H9 (cell line): Measurements from ENCODE around the gene EFCAB14. TPM values are rescaled to one million over a fixed set of nuclear protein-coding genes. Genes with fewer than 3 reads are reported as not detected.

Experiments
- DNase-seq: peaks from one replicate; pipeline ENCODE4 v3.0.0-alpha.2; 2017
- H2AFZ ChIP-seq: one replicate; pipeline ENCODE4 v1.6.1; 2013; ENCODE audit warnings: mild to moderate bottlenecking, low read length, control low read depth, moderate library complexity
- H2AK5ac ChIP-seq: 2 replicates; pipeline ENCODE4 v1.6.1; 2013; ENCODE audit warnings: low read length, control low read depth, mixed read lengths; ENCODE audit not compliant: insufficient read length
- H2BK120ac ChIP-seq: one replicate; pipeline ENCODE4 v1.6.1; 2013; ENCODE audit warnings: low read depth, mild to moderate bottlenecking, low read length, control low read depth, inconsistent platforms; ENCODE audit not compliant: poor library complexity, severe bottlenecking
- H2BK12ac ChIP-seq: 2 replicates; pipeline ENCODE4 v1.6.1; 2013; ENCODE audit warnings: low read length, control low read depth, mixed read lengths, low read depth; ENCODE audit not compliant: insufficient read length
- H2BK15ac ChIP-seq: 2 replicates; pipeline ENCODE4 v1.6.1; 2013; ENCODE audit warnings: low read depth, low read length, control low read depth
- H2BK20ac ChIP-seq: one replicate; pipeline ENCODE4 v1.6.1; 2013; ENCODE audit warnings: low read depth, mild to moderate bottlenecking, low read length, control low read depth, inconsistent platforms; ENCODE audit not compliant: poor library complexity, severe bottlenecking
- H2BK5ac ChIP-seq: 2 replicates; pipeline ENCODE4 v1.6.1; 2013; ENCODE audit warnings: low read length, control low read depth, mixed read lengths; ENCODE audit not compliant: insufficient read length
- H3K14ac ChIP-seq: 2 replicates; pipeline ENCODE4 v1.6.1; 2013; ENCODE audit warnings: low read length, control low read depth; ENCODE audit not compliant: insufficient read depth
- H3K18ac ChIP-seq: 2 replicates; pipeline ENCODE4 v1.6.1; 2013; ENCODE audit warnings: low read depth, mild to moderate bottlenecking, mixed read lengths, low read length, control low read depth; ENCODE audit not compliant: insufficient read length
- H3K23ac ChIP-seq: 2 replicates; pipeline ENCODE4 v1.6.1; 2013; ENCODE audit warnings: low read length, control low read depth, mixed read lengths, low read depth; ENCODE audit not compliant: insufficient read length
- H3K23me2 ChIP-seq: 2 replicates; pipeline ENCODE4 v1.6.1; 2013; ENCODE audit warnings: low read depth, mild to moderate bottlenecking, mixed read lengths, low read length, control low read depth; ENCODE audit not compliant: insufficient read length, poor library complexity, severe bottlenecking
- H3K27ac ChIP-seq: 2 replicates; pipeline ENCODE4 v1.5.1; 2013; ENCODE audit warnings: low read length, control low read depth, mixed read lengths, low read depth; ENCODE audit not compliant: insufficient read length
- H3K27me3 ChIP-seq: 2 replicates; pipeline ENCODE4 v1.6.1; 2013; ENCODE audit warnings: low read length, control low read depth, inconsistent platforms; ENCODE audit not compliant: insufficient read depth
- H3K4ac ChIP-seq: 2 replicates; pipeline ENCODE4 v1.6.1; 2013; ENCODE audit warnings: low read depth, mild to moderate bottlenecking, control low read depth, inconsistent platforms, low read length, moderate library complexity
- H3K4me1 ChIP-seq: 2 replicates; pipeline ENCODE4 v1.6.1; 2013; ENCODE audit warnings: low read length, control low read depth, inconsistent platforms; ENCODE audit not compliant: insufficient read depth
- H3K4me2 ChIP-seq: 2 replicates; pipeline ENCODE4 v1.6.1; 2013; ENCODE audit warnings: low read length, control low read depth, mixed read lengths; ENCODE audit not compliant: insufficient read length, insufficient read depth
- H3K56ac ChIP-seq: 2 replicates; pipeline ENCODE4 v1.6.1; 2013; ENCODE audit warnings: low read depth, mild to moderate bottlenecking, mixed read lengths, low read length, control low read depth; ENCODE audit not compliant: insufficient read length
- H3K79me1 ChIP-seq: 2 replicates; pipeline ENCODE4 v1.6.1; 2013; ENCODE audit warnings: low read depth, mild to moderate bottlenecking, moderate library complexity, low read length, control low read depth, inconsistent platforms; ENCODE audit not compliant: insufficient read depth, poor library complexity, severe bottlenecking
- H3K79me2 ChIP-seq: 2 replicates; pipeline ENCODE4 v1.6.1; 2013; ENCODE audit warnings: low read length, control low read depth, inconsistent platforms; ENCODE audit not compliant: insufficient read depth
- H3K9ac ChIP-seq: 2 replicates; pipeline ENCODE4 v1.6.1; 2013; ENCODE audit warnings: low read length, control low read depth, mixed read lengths; ENCODE audit not compliant: insufficient read length; ENCODE audit errors: extremely low read depth
- H3K9me3 ChIP-seq: one replicate; pipeline ENCODE4 v1.6.1; 2013; ENCODE audit warnings: low read depth, low read length, inconsistent platforms; ENCODE audit not compliant: control insufficient read depth
- H3T11ph ChIP-seq: one replicate; pipeline ENCODE4 v1.6.1; 2013; ENCODE audit warnings: mild to moderate bottlenecking, low read length, control low read depth, inconsistent platforms
- H4K20me1 ChIP-seq: one replicate; pipeline ENCODE4 v1.6.1; 2013; ENCODE audit not compliant: control insufficient read depth, insufficient read length, insufficient read depth
- H4K5ac ChIP-seq: 2 replicates; pipeline ENCODE4 v1.6.1; 2013; ENCODE audit warnings: low read depth, mild to moderate bottlenecking, mixed read lengths, low read length, control low read depth; ENCODE audit not compliant: insufficient read length
- H4K8ac ChIP-seq: replicated peaks from 2 replicates; pipeline ENCODE4 v1.6.1; 2013; ENCODE audit warnings: low read length, control low read depth, mixed read lengths, low read depth; ENCODE audit not compliant: insufficient read length
- H4K91ac ChIP-seq: 2 replicates; pipeline ENCODE4 v1.6.1; 2013; ENCODE audit warnings: low read depth, mild to moderate bottlenecking, moderate library complexity, mixed read lengths, low read length, control low read depth; ENCODE audit not compliant: insufficient read length
- H3K27ac Mint-ChIP-seq, 3 experiments: 2 replicates in 2 of 3; 3 replicates in 1 of 3; pipeline ENCODE4 v1.8.0; 2020 to 2021; ENCODE audit warnings: mixed read lengths in 3 of 3, mild to moderate bottlenecking in 1 of 3, moderate library complexity in 1 of 3
- H3K27me3 Mint-ChIP-seq: 2 replicates; pipeline ENCODE4 v1.8.0; 2021; ENCODE audit warnings: low read depth, mild to moderate bottlenecking, moderate library complexity, mixed read lengths
- H3K36me3 Mint-ChIP-seq, 3 experiments: 2 replicates in 2 of 3; 3 replicates in 1 of 3; pipeline ENCODE4 v1.8.0; 2020 to 2021; ENCODE audit warnings: low read depth in 3 of 3, mixed read lengths in 3 of 3; ENCODE audit not compliant: insufficient read depth in 1 of 3
- H3K4me1 Mint-ChIP-seq, 2 experiments: 2 replicates each; pipeline ENCODE4 v1.8.0; 2020; ENCODE audit warnings: mixed read lengths in 2 of 2
- H3K4me3 Mint-ChIP-seq, 2 experiments: 2 replicates in 1 of 2; 3 replicates in 1 of 2; pipeline ENCODE4 v1.8.0; 2020 to 2021; ENCODE audit warnings: mild to moderate bottlenecking in 2 of 2, mixed read lengths in 2 of 2, moderate library complexity in 1 of 2
- H3K9me3 Mint-ChIP-seq, 2 experiments: 2 replicates in 1 of 2; 3 replicates in 1 of 2; pipeline ENCODE4 v1.8.0; 2020; ENCODE audit warnings: mild to moderate bottlenecking in 2 of 2, mixed read lengths in 2 of 2, moderate library complexity in 1 of 2
- CTCF ChIP-seq: fragments of 200-600 bp; sonication (generic); conservative IDR thresholded peaks from 3 replicates; pipeline ENCODE4 v1.8.0; 2021; ENCODE audit warnings: antibody characterized with exemption, mild to moderate bottlenecking
- WGBS: extraction: QIAGEN DNeasy Blood & Tissue Kit; methylation state at CpG from one replicate; pipeline ENCODE4 v1.1.7; 2013; ENCODE audit warnings: missing lambda C conversion rate, low lambda C conversion rate, mixed read lengths; ENCODE audit not compliant: insufficient read length; ENCODE audit errors: extremely low coverage; 5-methylcytosine and 5-hydroxymethylcytosine counted together
- total RNA-seq: library from RNA; stranded (reverse); gene quantifications from 2 replicates; pipeline ENCODE4 v1.2.1, GENCODE V29; 2021

The EFCAB14 gene
- total RNA-seq, 1 experiment from 2014 or later, result 42.2 TPM

GRCh38 chr1:46747683-46748288 lies 28.9 kb upstream of the EFCAB14 start:
- Histone ChIP-seq H2BK120ac (no peak overlapping the region), H3T11ph (no peak overlapping the region), H2AFZ (no peak overlapping the region), H2AK5ac (no peak overlapping the region), H3K56ac (no peak overlapping the region), H3K4me1 (no peaks in the 10 kb centered on the region), H2BK20ac (no peak overlapping the region), H3K79me1 (no peaks in the 10 kb centered on the region), H3K14ac (no peak overlapping the region), H4K8ac (no peak overlapping the region), H3K18ac (no peak overlapping the region), H2BK15ac (no peak overlapping the region), H3K23me2 (no peaks in the 10 kb centered on the region), H3K9me3 (no peaks in the 10 kb centered on the region), H3K9ac (no peak overlapping the region), H3K27ac (no peak overlapping the region), H4K20me1 (no peaks in the 10 kb centered on the region), H2BK12ac (no peak overlapping the region), H2BK5ac (no peak overlapping the region), H4K5ac (no peak overlapping the region), H3K4ac (no peak overlapping the region), H3K79me2 (no peaks in the 10 kb centered on the region), H4K91ac (no peak overlapping the region), H3K23ac (no peak overlapping the region), H3K4me2 (no peak overlapping the region), H3K27me3 (no peaks in the 10 kb centered on the region)
- Mint-ChIP-seq H3K27me3 (peaks cover 22% of the 10 kb centered on the region), H3K27ac (no peak overlapping the region), H3K4me1 (no peaks in the 10 kb centered on the region), H3K36me3 (no peaks in the 10 kb centered on the region), H3K9me3 (no peaks in the 10 kb centered on the region), H3K4me3 (no peak overlapping the region)
- no CpG with 5 or more reads among the region's 5 CpGs for WGBS
- peak; percentile 71 for DNase-seq
- peak; percentile 81 for TF ChIP-seq CTCF
